Esophagus squamous epithelium (tissue), 5 donors: ENCODE data around the gene TRIOBP. TPM values are rescaled to one million over a fixed set of nuclear protein-coding genes. Genes with fewer than 3 reads are reported as not detected.

ENCODE experiments used
- DNase-seq: peaks from one replicate; lab custom pipeline; 2025; lab: John Stamatoyannopoulos, UW
- H3K27ac ChIP-seq, 4 donors: fragments of 200-600 bp; sonication (generic); one replicate each; pipeline ENCODE4 v1.5.1; 2016 to 2019; ENCODE audit warnings: mild to moderate bottlenecking in 1 of 4
- H3K27me3 ChIP-seq, 4 donors: fragments of 200-600 bp; sonication (generic); 1 replicate in 3 of 4; 2 replicates in 1 of 4; pipeline versions ENCODE4 v1.5.1 to v1.6.0; 2017 to 2021; ENCODE audit warnings: antibody characterized with exemption in 1 of 4
- H3K36me3 ChIP-seq, 3 donors: fragments of 200-600 bp; sonication (generic); one replicate each; pipeline ENCODE4 v1.5.1; 2016 to 2019
- H3K4me1 ChIP-seq, 3 donors: fragments of 200-600 bp; sonication (generic); one replicate each; pipeline ENCODE4 v1.5.1; 2017 to 2019
- H3K4me3 ChIP-seq, 4 donors: fragments of 200-600 bp; sonication (generic); 1 replicate in 3 of 4; 2 replicates in 1 of 4; pipeline ENCODE4 v1.5.1; 2016 to 2019; ENCODE audit warnings: mild to moderate bottlenecking in 2 of 4, moderate library complexity in 1 of 4
- H3K9me3 ChIP-seq, 3 donors: fragments of 200-600 bp; sonication (generic); one replicate each; pipeline ENCODE4 v1.5.1; 2016 to 2019
- POLR2A ChIP-seq, 4 donors: fragments of 450-650 bp; IDR thresholded peaks; one replicate each; pipeline ENCODE4 v1.6.1; 2017; ENCODE audit warnings: antibody characterized with exemption in 4 of 4, mild to moderate bottlenecking in 4 of 4, moderate library complexity in 3 of 4
- WGBS, 2 donors: methylation state at CpG; one replicate each; pipeline ENCODE4 v1.1.5; 2018; 5-methylcytosine and 5-hydroxymethylcytosine counted together
- intact Hi-C: fragments of 100-400 bp; cut with DNase I; formaldehyde crosslinking; loops from one replicate; pipeline ENCODE4 v1.15.0; 2022
- total RNA-seq, 4 donors: library from RNA; depleted of rRNA; stranded (reverse); fragments of >200 nt; gene quantifications; one replicate each; pipeline ENCODE4 v1.1.0, GENCODE V29; 2016
- TF ChIP-seq, protein P1 (sequence below), 6 experiments: fragments of 450-650 bp in 4 of 6; fragments of 200-600 bp in 2 of 6; sonication (generic) in 2 of 6; IDR thresholded peaks; one replicate each; pipeline ENCODE4 v1.5.1; 2016 to 2019; ENCODE audit warnings: antibody characterized with exemption in 6 of 6, mild to moderate bottlenecking in 4 of 6, moderate library complexity in 4 of 6
- donor health status: DM: yes; HTN: yes; CAD: no.

The TRIOBP gene
- total RNA-seq, 4 donors from 2014 or later, result 67.6 to 149 (median 108) TPM

DNA sequence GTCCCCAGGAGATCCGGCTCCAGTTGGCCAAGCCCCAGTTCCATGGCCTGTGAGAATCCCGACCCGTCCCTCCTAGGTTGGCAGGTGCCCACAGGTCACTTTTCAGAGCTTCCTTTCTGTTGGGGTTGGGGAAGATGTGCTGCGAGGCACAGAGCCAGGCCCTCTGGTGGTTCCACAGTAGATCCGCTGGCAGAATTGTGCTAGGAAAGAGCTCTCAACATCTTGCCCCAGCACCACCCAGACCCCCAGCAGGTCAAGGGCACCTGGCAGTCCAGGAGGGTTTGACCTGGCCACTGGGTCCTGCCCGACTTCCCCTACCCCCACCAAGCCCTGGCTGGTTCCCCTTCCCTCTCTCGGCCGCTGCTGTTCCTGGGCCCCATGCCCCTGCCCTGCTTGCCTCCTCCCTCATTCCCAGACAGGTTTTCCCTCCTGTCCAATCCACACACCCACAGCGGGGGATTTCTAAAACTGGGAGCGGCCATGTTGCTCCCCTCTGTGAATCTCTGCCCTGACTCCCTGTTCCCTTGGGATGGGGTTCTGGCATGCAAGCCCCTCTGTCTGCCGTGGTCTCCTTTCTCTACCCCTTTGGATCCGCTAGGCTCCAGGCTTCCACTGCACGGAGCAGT is 84.7 kb downstream of the TRIOBP start:
- no peaks in the 10 kb centered on the region for H3K27me3 ChIP-seq
- no peaks in the 10 kb centered on the region for H3K9me3 ChIP-seq
- no peak overlapping the region for H3K4me3 ChIP-seq
- H3K4me1 ChIP-seq, result peaks cover 25 to 81% (median 25%) of the 10 kb centered on the region in 3 donors
- TF ChIP-seq, protein P1, sequence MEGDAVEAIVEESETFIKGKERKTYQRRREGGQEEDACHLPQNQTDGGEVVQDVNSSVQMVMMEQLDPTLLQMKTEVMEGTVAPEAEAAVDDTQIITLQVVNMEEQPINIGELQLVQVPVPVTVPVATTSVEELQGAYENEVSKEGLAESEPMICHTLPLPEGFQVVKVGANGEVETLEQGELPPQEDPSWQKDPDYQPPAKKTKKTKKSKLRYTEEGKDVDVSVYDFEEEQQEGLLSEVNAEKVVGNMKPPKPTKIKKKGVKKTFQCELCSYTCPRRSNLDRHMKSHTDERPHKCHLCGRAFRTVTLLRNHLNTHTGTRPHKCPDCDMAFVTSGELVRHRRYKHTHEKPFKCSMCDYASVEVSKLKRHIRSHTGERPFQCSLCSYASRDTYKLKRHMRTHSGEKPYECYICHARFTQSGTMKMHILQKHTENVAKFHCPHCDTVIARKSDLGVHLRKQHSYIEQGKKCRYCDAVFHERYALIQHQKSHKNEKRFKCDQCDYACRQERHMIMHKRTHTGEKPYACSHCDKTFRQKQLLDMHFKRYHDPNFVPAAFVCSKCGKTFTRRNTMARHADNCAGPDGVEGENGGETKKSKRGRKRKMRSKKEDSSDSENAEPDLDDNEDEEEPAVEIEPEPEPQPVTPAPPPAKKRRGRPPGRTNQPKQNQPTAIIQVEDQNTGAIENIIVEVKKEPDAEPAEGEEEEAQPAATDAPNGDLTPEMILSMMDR (IDR thresholded peaks at IDR 0.05), result peak in 3 of 6 experiments; percentile 28 to 53 (median 38)
- TF ChIP-seq POLR2A (IDR thresholded peaks at IDR 0.05), result no peak
- WGBS, 2 donors, result 45 to 68% methylated on average over 9 to 10 of the region's 13 CpGs
- DNase-seq, result no peak
- H3K27ac ChIP-seq, result peak overlapping the region in 3 of 4 donors; percentile 69 to 83 (median 78)
- intact Hi-C loops, result no loop called here
- no peaks in the 10 kb centered on the region for H3K36me3 ChIP-seq

DNA sequence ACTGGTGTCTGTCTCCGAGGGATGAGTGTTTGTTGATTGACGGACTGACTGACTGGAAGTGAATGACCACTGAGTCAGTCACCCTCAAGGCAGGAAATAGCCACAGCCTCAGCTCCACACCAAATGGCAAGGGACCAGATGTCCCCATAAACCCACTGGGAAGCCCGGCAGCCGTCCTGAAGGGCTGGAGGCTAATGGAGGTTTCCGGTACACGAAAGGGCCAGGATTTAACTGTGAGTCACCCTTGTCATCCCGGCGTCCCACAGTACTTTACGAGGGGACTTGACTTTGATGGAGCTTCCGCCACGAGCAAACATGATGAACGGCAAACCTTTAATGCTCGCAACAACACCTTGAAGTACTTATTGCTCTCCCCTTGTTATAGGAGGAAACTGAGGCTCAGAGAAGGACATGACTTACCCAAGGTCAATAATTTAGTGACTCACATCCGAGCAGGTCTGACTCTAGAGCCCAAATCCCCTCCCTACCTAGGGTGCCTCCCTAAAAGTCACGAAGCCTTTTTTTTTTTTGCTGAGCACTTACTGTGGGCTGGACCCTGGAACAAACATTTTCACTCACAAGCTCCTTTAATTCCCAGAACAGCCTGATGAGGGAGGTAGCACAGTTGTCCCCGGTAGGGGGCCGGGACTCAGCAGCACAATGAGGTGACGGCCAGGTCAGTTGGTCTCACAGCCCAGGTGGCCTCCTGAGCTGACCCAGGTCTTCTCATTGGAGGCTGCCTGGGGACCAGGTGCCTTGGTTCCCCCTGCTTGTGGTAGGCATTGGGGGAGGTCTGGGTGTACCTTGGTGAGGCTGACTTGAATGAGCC is 85.7 kb downstream of the TRIOBP start:
- no peak for DNase-seq
- Histone ChIP-seq H3K27ac (peak overlapping the region; percentile 16 to 83 (median 74)), H3K27me3 (no peaks in the 10 kb centered on the region), H3K4me1 (peaks cover 18 to 71% (median 24%) of the 10 kb centered on the region in 3 donors), H3K36me3 (no peaks in the 10 kb centered on the region), H3K9me3 (no peaks in the 10 kb centered on the region), H3K4me3 (no peak overlapping the region)
- no peak for TF ChIP-seq POLR2A (IDR thresholded peaks at IDR 0.05)
- TF ChIP-seq, protein P1 (IDR thresholded peaks at IDR 0.05), result no peak
- intact Hi-C loops, result no loop called here
- WGBS, 2 donors, result 60 to 63% methylated on average over 12 to 14 of the region's 18 CpGs

DNA sequence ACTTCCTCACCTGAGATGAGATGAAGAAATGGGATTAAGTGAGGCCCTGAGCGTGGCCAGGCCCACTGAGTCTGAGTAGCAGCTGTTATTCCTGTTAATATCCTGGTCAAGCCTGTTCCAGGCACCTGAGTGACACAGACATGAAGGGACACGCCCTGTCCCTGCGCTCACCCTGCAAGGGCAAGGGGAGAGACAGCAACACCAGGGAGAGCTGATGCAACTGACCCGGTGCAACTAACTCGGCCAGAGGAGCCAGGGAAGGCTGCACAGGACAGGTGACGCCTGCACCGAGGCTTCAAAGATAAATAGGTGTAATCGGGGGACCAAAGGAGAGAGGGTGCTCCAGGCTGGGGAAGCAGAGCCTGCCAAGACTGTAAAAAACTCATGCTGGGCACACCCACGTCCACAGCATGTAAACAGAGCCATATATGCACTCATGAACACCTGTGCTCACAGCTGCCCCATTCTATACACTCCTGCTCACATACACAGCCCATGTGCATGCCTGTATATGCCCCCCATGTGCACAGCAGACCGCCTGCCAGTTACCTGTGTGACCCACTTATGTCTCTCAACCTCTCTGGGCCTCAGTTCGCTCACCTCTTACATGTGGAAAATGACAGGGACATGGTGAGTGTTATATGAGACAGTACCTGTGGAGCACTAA is 88.1 kb downstream of the TRIOBP start:
- H3K4me1 ChIP-seq, result peaks cover 15 to 53% (median 24%) of the 10 kb centered on the region in 3 donors
- H3K27me3 ChIP-seq, result no peaks in the 10 kb centered on the region
- H3K36me3 ChIP-seq, result no peaks in the 10 kb centered on the region
- H3K9me3 ChIP-seq, result no peaks in the 10 kb centered on the region
- H3K27ac ChIP-seq, result peak overlapping the region; percentile 61 to 83 (median 74)
- 36 to 56% methylated on average over 6 to 9 of the region's 11 CpGs for WGBS, 2 donors
- intact Hi-C loops, result no loop called here
- DNase-seq, result no peak
- no peak overlapping the region for H3K4me3 ChIP-seq
- TF ChIP-seq, protein P1 (IDR thresholded peaks at IDR 0.05), result no peak
- no peak for TF ChIP-seq POLR2A (IDR thresholded peaks at IDR 0.05)

DNA sequence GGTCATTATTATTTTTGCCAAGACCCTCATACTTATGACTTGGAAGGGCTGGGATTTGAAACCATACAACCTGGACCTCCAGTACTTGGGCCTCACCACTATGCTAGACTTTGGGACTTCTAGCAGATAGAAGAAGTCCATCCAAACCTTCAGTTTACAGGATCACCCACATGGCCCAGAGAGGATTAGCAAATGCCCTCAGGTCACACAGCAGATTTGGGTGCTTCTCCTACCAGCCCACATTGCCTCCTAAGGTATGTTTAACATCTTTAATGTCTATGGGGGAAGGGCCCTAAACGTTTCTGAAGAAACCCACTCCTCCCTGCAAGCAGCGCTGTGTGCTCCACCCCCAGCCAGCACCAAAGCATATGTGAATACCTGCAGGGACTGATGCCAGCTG is 93.4 kb downstream of the TRIOBP start:
- 75 to 77% methylated on average over 2 of the region's 2 CpGs for WGBS, 2 donors

More for the DNA sequence above, 93.4 kb downstream of the TRIOBP start:
- Histone ChIP-seq H3K4me1 (peaks cover 0 to 17% (median 2%) of the 10 kb centered on the region in 3 donors), H3K27ac (no peak overlapping the region), H3K4me3 (no peak overlapping the region), H3K27me3 (no peaks in the 10 kb centered on the region), H3K36me3 (no peaks in the 10 kb centered on the region), H3K9me3 (no peaks in the 10 kb centered on the region)
- TF ChIP-seq POLR2A (IDR thresholded peaks at IDR 0.05), result no peak
- TF ChIP-seq, protein P1 (IDR thresholded peaks at IDR 0.05), result no peak
- intact Hi-C loops, result loop anchor here (10.0 kb wide), 1 partner anchor 155 kb away; the partner anchor contains the start of gene SH3BP1
- no peak for DNase-seq
